Neural cell (in vitro differentiated cells): ENCODE measurements around the gene SND1.

Source experiments
- EZH2 ChIP-seq: fragments of 200-600, 300-800 bp; shearing (Covaris generic), sonication (generic); IDR thresholded peaks from 2 replicates; pipeline ENCODE4 v1.6.1; 2014; ENCODE audit warnings: antibody characterized with exemption, low read length, borderline replicate concordance, mild to moderate bottlenecking; ENCODE audit not compliant: insufficient read depth, poor library complexity, severe bottlenecking
- MXI1 ChIP-seq: fragments of 450-650 bp; conservative IDR thresholded peaks from 2 replicates; pipeline ENCODE4 v1.6.1; 2014; ENCODE audit warnings: antibody characterized with exemption, mild to moderate bottlenecking; ENCODE audit not compliant: poor library complexity, severe bottlenecking
- RAD21 ChIP-seq: fragments of 450-650 bp; conservative IDR thresholded peaks from 2 replicates; pipeline ENCODE4 v1.6.1; 2014; ENCODE audit warnings: antibody characterized with exemption, mild to moderate bottlenecking, moderate library complexity
- SMC3 ChIP-seq: fragments of 450-650 bp; conservative IDR thresholded peaks from 2 replicates; pipeline ENCODE4 v1.6.1; 2014; ENCODE audit warnings: antibody characterized with exemption, mild to moderate bottlenecking, moderate library complexity; ENCODE audit not compliant: poor library complexity
- TF ChIP-seq, protein P1 (sequence below): fragments of 450-650 bp; IDR thresholded peaks from 2 replicates; pipeline ENCODE4 v1.5.1; 2014; ENCODE audit warnings: antibody characterized with exemption, mild to moderate bottlenecking, moderate library complexity; ENCODE audit not compliant: poor library complexity, severe bottlenecking

DNA sequence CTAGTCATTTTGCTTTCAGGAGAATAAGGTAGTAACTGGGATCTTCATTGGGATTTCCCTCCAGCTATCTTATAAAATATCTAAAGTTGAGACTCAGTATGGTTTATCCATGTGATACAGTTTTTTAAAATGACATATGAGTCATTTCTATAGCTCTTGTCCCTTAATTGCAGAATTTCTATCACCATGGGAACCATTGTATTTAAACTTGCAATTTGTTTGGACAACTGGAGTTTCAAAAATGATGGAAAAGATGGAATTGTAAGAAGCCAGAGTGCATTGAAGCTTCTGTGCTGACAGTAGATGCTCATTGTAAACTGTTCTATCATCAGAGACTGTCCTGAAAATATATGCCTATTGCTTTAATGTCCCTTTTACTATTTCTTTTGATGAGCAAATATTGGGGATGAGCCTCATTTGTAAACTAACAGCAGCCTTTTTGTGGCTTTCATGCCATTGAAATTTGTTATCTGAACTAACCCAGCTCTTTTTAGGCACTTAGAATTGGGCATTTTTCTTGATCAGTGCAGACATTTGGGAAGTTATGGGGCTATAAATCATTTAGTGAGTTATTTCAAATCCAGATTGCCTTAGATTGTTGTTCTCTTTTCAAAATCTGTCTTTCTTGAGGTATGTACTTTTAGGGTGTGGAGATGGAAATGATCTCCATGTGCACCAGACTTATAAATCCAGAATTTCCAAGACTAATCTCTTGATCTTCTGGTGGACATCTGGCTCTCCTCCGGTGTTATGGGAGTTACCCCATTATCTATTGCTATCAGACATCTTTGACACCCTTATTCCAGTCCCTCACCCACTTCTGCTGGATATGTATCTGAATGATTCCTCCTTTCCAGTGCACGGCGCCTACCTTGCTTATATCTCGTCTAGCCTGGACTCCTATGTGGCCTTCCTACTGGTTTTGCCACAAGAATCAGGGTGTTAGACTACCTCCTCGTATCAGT lies 159.0 kb downstream of the SND1 start:
- TF ChIP-seq, protein P1, sequence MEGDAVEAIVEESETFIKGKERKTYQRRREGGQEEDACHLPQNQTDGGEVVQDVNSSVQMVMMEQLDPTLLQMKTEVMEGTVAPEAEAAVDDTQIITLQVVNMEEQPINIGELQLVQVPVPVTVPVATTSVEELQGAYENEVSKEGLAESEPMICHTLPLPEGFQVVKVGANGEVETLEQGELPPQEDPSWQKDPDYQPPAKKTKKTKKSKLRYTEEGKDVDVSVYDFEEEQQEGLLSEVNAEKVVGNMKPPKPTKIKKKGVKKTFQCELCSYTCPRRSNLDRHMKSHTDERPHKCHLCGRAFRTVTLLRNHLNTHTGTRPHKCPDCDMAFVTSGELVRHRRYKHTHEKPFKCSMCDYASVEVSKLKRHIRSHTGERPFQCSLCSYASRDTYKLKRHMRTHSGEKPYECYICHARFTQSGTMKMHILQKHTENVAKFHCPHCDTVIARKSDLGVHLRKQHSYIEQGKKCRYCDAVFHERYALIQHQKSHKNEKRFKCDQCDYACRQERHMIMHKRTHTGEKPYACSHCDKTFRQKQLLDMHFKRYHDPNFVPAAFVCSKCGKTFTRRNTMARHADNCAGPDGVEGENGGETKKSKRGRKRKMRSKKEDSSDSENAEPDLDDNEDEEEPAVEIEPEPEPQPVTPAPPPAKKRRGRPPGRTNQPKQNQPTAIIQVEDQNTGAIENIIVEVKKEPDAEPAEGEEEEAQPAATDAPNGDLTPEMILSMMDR = no peak
- TF ChIP-seq SMC3 (no peak), EZH2 (no peak), MXI1 (no peak), RAD21 (no peak)
